Activated CD8-positive, alpha-beta memory T cell treated with anti-CD3 and anti-CD28 coated beads, Interleukin-2, amount 50 U/mL, for 1 hour (primary cell): ENCODE data around the gene GULP1.
"Not testable (repeated sequence)": the region's sequence is repeated elsewhere in the genome, so short reads cannot be mapped to it uniquely, and the experiment has no call there.

Experiments
- DNase-seq: peaks from one replicate; pipeline ENCODE4 v3.0.0-alpha.2; 2020; ENCODE audit errors: extremely low read depth

The GULP1 gene

DNA sequence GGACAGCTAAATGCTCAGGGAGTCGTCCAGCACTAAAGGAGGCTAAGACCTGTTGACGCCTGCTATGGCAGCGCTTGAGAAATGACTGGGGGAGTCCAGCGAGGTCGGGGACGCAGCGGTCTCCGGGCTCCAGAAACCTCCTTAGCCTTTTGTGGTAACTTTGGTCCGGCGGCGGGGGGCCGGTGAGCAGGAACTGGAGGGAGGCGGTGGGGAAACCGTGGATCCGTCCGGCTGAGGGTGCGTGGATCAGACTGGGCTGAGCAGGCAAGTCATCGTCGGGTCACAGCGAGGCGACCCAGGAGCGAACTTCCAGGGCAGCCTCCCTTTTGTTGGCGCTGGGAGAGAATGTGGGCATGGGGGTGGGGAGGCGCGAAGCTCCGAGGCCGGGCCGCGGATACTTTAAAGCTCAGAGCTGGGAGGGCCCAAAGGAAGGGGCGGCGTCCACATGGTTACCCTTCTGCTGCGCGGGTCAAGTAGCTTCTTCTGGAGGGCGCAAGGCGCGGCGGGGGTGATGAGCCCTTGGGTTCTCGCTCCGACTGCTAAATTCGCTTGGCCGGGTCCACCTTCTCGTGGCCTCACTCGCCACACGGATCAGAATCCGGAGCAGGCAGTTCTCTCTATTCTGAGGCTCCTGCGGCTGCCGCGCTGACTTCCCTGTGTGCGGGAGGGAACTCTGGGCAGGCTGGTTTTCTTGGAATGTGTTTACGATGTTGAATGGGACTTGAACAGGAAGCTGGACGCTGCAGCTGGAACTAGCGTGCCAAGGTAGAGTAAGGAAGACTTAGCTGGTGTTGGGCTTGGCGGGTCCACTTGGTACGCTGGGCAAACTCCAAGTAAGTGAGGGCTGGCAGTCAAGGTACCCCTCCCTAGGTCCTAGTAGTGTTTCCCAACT, 920 bp downstream of the GULP1 start:
- DNase-seq: no peak

DNA sequence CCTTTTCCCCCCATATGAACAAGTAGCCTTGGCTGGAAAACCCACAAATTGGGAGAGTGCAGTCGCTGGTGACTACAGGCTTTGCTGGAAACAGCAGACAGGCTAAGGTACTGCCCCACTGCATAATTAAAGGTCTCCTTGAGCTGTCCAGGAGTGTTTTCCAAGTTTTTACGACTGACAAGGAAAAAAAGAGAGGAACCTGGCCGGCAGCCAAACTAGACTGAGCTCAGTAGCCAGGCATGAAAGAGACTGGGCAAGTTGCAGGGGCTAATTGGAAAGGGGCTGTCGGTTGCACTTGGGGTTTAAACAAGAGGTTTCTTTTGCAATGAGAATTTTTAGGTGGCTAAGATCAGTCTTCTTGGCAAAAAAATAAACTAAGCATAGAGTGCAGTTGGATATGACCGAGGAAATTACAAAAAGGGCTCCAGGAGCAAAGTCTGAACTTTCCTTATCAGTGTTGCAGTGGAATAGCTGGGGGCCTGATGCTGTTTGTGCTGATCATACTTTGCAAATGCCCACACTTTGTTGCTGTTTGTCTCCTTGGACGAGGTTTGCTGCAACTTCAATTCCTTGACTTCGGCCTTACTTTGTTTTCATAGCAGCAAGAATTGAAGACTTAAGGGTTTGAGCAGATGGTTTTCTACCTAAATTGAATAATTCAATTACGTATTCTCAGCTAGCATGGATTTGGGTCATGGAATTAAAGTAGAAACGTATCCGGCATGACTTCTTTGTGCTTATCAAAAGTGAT, 2.1 kb downstream of the GULP1 start:
- no peak for DNase-seq

DNA sequence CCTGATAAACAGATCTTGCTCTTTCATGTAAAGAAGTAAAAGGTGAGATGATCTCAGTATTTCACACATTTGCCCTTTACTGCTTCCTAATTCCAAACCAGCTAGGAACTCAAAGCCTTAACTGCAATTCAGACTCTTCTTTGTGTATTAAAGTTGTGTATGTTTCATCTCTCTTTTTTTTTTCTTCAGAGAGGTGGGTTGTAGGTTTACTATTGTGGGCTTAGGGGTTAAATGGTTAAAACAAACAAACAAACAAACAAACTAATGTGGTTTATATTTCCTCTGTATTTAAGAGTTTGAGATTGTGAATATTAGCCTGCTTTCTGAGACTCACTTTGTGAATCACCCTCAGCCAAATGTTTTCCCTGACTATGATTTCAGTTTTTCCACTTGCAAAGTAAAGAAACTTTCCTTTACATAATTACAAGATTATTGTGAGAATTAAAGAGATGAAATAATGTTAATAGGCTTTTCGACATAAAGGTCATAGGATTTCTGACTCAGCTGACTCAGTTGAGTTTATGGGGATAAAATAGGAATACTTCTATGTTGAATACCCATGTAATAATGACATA, 2.8 kb downstream of the GULP1 start:
- DNase-seq: no peak

DNA sequence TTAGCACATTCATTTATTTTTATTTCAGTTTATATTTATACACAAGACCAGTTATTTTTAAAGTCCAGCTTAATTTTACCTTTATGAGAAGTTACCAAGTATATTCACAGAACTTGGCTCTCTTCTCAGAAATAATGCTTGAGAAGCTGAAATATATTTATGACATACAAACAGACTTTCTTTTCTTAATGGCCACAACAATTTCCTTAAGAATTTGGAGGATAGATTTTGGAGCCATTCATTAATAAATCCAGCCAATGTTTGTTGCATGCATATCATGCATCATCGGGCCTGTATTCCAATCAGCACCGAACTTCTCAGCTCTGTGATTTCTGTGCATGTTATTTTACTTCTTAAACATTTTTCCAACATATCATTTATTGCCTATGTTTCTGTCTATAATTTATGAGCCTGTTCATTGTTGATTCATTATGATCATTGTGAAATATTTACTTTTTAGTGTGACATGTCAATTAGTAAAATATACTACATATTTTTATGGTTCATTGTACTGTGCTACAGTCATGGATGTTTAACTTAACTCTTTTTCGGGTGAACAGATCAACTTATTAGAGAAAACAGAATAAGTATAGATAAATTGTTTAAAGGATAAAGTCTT, 3.5 kb downstream of the GULP1 start:
- DNase-seq: no peak

DNA sequence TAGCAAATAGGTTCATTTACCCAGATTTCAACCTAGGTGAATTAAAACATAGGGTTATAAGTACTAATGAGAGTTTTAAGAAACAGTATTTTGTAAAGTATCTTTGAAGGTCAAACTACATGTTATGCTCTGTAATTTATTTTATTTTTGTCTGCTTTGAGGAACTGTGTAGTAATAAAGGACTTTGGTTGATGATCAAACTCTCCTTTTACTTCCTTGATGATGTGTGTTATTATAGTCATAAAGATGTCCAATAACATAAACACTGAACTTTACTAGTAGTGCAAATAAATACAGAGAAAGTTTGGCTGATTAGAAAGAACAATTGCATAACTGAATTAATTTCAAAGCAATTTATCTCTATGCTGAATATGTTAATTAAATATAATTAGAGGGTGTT, 6.3 kb downstream of the GULP1 start:
- no peak for DNase-seq

DNA sequence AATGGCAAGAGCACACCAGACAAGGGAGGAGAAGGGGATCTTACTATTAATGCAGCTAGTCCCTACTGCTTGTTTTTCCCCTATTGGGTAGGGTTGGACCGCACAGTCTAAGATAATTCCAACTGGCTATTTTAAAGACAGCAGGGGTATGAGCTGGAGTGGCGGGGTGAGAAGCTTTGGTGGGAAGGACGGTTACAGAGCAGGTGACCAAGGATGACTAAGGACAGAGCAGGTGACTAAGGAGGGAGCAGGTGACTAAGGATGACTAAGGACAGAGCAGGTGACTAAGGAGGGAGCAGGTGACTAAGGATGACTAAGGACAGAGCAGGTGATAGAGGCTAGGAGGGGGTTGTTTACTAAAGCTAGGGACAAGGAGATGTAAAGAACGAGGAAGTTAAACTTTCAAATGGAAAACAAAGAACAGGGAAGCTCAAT, 7.3 kb downstream of the GULP1 start:
- DNase-seq: not testable (repeated sequence)

DNA sequence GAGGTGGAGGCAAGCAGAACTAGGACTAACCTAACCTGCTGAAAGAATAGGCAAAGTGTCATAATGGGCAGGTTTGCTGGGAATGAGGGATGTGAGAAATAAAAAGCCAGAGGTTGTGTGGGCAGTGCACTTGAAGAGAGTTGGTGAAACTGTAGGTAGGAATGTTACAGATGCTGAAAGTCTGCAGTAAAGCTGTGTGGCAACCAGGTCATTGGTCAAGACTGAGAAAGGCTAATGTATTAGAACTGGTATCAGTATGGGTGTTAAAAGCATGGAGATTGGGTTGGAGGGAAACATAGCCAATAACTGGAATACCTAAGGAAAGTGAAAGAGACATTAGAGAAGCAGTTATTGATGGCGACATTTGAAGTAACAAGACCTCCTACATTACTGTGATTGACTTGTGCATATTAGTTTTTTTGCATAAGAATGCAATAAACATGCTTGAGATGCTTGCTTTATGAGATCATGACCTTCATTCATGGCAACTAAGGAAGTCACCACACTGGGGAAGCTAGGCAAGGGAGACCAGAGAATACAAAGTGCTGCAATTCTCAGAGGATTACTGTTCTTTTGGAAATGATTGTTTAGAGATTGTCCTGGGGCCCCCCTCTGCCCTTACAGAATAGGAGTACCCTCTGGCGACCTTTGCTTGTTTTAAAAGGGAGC, 11.8 kb downstream of the GULP1 start:
- DNase-seq: no peak

DNA sequence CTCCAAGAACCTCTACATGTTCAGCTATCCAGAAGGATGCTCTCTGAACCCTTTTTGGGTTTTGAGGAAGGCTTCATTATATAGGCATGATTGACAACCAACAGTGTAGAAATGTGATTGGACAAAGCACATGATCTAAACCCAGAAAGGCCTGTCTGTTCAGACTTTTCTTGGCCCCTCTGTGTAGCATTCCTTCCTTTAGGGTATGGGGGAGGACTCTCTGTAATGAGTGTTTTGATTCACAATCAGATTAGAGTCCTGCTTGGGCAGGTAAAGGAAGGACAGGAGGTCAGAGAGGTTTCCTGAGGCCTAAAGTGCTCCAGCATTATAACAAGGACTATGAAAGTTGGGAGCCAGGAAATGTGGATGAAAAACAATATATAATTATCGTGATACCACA, 13.6 kb downstream of the GULP1 start:
- no peak for DNase-seq

DNA sequence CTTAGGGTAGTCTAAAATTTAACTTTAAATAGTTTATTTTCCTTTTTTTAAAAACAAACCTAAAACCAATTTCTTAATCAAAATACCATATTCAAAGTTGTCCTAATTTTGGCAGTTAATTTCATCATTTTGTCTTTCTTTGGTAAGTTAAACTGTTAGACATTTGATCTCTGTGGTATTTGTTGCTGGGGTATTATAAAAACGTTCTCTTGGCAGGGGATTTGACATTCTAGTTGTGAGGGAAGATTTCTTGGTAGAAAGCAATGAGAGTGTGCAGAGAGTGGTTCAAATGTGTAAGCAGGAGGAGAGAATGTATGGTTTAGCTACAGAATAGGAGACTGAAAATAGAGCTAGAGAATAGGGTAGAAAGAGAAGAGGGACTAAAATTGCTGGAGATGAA, 14.6 kb downstream of the GULP1 start:
- DNase-seq: no peak

DNA sequence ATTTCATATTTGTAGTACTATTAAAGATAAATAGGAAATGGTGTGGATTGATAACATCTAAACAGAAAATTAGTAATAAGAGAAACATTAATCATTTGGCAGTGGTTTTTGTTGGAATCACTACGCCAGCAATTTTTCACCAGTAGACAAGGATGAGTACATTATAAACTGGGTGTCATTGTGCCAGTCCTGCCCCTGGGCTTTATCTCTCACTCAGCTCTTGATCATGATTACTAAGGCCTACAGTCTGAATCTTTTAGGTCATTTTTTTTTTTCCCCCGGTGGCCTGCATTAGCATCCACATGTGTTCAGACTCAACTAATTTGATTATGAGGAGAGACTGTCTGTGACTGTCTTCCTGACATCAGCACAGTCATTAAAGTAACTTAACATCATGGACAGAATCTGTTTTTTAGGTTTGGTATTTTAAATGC, 16.2 kb downstream of the GULP1 start:
- no peak for DNase-seq

DNA sequence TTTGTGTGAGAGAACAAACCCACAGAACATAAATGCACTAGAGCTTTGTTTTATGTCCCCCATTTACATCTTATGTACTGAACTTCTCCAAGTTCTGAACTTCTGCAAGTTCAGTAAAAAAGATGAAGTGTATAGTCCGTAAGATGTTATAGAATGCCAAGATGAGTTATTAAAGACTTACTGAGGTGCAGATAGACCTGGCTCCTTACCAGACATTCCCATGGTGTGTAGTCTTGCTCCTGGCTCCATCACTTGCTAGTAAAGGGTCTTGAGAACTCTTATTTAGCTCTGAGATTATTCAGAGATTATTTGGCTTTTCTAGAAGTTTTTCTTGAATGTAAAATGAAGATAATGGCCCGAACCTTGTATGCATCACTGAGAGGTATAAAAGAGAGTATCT, 16.8 kb downstream of the GULP1 start:
- no peak for DNase-seq

DNA sequence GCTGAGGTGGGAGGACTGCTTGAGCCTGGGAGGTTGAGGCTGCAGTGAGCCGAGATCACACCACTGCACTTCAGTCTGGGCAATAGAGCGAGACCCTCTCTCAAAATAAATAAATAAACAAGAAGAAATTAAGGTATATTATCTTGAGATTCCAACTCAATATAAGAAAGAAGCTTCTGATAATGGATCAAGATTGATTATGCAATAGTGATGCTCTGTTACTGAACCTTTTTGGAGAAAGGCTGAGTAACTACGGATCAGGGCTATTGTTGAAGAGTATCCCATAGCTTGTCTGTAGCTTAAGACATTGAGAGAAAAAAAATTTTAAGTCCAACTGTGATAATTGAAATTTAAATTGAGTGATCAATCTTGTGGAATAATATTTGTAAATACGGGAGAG, 17.7 kb downstream of the GULP1 start:
- no peak for DNase-seq

DNA sequence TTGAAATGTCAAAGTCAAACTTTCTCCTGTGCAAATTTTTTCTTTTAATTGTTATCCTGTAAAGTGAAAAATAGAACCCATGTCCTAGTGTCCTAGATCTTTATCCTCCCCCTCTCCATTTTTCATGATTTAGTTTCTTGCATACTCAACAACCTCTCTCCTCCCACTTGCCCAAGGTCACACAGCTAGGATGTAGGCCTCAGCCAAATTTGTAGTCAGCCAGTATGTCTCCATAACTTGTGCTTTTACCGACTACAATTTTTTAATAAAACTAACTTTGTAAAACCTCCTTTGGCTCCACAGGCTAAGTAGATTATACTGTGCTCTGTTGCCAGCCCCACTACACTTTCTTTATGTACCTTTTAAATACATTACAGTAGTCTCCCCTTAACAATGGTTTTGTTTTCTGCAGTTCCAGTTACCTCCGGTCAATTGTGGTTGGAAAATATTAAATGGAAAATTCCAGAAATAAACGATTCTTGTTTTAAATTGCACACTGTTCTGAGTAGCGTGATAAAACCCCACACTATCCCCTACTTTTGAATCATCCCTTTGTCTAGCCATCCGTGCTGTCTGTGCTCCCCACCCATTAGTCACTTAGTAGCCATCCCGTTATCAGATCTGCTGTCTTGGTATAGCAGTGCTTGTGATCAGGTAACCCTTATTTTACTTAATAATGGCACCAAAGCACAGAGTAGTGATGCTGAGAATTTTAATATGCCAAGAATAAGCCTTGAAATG, 22.8 kb downstream of the GULP1 start:
- no peak for DNase-seq

DNA sequence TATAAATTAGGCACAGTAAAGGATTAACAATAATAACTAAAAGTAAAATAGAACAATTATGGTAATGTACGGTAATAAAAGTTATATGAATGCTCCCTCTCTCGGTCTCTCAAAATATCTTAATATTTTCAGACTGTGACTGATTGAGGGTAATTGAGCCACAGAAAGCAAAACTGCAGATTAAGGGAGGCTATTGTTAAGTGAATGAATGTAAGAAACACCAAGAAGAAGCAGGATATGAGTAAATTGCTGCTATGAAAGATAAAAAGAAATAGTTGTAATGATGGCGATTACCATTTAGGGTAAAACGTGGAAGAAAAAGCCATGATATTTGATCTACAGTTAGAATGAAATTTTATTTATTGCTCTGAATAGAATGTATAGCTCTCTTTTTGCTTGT, 24.1 kb downstream of the GULP1 start:
- DNase-seq: no peak

DNA sequence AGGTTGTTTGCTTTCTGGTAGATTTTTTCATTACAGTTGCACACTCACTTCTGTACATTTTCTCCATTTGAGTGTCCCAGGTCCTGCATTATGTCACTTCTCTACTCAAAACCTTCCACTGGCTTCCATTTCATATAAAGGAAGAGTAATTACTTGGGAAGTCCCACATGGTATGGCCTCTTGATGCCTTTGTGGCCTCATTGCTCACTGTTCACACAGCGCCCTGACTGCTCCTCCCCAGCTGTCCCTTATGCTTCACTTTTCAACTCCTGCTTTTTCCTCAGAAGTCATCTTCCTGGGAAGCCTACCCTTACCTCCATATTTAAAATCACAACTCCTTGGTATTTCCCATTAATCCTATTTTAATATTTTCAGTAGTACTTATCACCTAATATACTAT, 24.7 kb downstream of the GULP1 start:
- no peak for DNase-seq

DNA sequence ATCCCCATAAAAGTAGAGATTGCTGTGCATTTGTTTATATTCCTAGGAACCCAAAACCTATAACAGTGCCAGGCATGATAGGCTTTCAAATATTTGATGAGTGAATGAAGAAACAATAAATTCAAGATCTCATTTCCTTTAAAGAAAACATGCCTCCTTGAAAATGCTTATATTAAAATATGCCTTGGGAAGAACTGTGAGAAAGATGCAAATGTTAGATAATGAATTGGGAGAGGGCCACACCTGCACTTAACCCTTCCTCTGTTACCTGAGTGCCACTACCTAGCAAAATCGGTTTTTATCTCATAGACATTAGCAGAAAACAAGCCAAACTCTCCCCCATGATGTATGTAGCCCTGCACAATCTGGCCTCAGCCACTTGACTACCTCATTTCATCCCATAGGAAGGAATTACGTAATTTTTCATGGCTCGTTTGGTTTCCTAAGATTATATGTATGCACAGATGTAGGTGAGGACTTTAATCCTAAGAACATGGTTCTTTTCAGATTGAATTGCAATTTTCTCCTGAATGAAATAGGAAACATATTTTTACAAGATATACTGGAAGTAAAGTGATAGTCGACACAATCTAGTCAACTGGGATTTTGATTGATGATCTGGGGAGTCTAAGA, 25.2 kb downstream of the GULP1 start:
- DNase-seq: no peak

DNA sequence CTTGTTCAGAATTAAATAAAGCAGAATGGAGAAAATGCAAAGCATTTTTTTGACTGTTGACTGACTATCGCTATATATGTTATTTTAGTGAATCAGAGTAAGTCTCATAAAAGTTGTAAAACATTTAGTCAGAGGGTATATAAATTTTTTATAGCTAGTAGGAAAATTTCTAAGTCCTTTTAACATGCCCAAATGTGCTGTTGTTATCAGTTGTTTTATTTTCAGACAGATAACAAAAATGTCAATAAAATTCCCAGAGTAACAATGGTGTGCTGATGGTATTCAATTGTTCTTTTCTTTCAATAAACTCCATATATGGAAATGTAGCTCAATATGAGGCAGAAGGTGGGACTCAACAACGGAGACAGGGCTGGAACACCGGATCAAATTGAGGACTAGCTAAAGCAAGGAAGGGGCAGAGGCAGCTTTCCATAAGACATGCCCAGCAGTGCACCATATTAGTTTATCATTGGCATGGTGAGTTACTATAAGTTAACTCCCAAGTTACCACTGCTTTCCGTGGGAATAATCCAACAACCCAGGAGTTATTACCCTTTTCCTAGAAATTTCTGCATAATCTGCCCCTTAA, 26.6 kb downstream of the GULP1 start:
- no peak for DNase-seq

DNA sequence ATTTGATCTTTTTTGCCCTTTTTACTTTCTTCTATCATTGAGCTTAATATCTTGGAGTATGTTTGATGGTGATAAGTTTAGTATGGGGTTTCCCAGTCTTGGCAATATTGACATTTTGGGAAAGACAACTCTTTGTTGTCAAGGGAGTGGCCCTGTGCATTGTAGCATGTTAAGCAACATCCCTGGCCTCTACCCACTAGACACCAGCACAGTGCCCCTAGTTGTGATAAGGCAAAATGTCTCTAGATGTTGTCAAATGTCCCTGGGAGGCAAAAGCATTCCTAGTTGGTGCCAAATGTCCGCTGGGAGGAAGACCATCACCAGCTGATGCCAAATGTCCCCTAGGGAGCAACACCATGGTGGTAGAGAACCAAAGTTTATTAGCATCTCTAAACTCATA, 28.2 kb downstream of the GULP1 start:
- DNase-seq: no peak

DNA sequence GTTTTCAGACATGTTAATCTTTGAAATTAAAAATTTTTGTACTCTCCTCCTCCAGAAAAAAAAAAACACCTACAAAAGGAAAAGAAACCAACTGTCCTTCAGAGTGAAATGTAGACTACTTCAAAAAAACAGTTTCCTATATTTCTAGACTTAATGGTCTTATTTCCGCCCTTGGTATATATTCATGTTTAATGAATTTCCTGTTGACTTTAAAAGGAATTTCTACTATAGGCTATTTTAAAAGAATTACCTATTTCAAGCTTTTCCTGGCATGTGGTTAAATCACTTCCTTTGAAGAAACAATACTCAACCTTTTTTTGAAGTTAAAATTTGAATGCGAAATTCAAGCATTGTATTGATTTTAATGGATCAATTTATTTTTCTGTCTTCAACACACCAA, 29.2 kb downstream of the GULP1 start:
- DNase-seq: no peak
